CD4-positive, alpha-beta T cell treated with Interferon alpha-2 for 1 hour (primary cell): ENCODE data around the gene SMIM35.
A peak's percentile ranks its signal among the peaks of the same experiment; 100 is the strongest.

Experiments
- DNase-seq, 2 donors: peaks; one replicate each; pipeline ENCODE4 v3.0.0-alpha.2; 2020 to 2022

SMIM35 gene

DNA sequence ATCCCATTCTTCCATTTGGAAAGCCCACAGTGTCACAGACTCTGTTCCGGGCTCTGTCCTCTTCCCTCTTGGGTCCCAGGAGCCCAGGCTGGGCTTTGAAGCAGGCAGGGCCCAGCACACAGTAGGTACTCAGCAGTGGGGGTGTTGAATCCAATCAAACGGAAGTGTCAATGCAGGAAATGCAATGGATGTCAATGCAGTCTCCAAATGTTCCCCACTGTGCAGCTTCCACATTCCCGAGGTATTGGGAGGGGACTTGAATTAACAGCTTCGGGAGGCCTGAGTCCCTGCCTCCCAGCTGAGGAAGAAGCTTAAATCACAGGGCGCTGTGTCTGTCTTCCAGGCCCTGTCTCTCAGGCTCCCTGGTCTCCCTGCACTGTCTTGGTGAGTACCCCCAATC, 21.8 kb upstream of the SMIM35 start:
- no peak for DNase-seq

DNA sequence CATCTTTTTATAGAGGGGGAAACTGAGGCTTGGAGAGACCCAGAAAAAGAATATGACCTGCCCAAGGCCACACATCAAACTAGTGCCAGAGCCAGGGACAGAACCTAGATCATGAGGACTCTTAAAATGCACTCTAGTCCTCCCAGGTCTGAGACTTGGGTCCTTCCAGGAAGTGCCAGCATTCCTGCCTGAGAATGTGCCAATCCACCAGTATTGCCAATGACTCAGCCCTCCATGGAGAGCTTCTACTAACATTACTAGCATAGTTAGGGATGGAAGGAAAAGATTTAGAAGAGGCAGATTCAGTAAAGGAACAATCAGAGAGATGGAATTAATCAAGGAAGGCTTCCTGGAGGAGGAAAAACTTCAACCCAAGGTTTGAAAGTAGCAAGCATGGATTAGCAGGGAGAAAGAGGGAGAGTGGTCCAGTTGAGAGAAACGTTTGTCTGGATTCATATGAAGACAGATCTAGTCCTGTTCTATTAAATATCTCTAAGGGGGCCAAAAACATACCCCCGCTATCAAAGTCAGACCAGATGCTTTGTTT, 20.1 kb upstream of the SMIM35 start:
- DNase-seq = no peak

DNA sequence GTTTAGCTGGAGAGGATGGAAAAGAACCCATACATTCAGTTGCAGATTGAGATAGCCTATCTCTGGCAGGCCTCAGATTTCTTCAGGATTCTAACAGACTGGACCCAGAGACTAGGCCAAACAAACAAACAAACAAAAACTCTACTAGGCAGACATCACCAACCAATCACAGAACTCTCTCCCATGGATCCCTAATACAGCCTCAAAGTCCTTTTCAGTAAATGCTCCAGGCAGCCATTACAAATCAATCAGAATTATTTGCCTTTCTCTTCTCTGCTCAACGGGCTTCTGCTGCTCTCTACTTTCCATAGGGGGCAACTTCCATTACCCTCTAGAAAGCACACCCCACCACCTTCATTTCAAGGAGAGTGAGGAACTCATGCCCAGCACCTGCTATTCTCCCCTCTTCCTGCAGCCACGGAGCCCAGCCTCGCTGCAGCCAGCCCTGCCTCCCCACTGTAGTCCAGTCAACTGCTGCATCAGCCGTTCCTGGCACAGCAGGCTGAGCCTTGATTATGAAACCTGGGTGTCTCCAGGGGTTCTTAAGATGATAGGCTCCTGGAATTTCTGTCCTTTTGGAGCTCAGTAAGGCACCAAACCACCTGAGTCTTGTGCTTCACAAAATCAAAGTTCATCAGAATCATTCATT, 19.0 kb upstream of the SMIM35 start:
- no peak for DNase-seq

DNA sequence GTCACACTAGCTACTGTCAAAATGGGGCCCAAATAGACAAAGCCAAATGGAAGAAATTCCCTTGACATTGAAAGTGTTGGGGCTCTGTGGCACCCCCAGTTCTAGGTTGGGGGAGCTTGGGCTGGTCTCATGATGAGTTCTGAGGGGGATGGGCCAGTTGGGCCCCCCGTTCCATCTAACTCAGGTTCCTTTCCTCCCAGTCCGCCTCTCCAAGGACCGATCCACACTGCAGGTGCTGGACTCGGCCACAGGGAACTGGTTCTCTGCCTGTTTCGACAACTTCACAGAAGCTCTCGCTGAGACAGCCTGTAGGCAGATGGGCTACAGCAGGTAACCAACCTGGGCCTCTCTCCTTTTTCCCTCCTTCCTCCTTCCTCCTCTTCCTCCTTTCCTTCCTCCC, 17.7 kb upstream of the SMIM35 start:
- DNase-seq = no peak

DNA sequence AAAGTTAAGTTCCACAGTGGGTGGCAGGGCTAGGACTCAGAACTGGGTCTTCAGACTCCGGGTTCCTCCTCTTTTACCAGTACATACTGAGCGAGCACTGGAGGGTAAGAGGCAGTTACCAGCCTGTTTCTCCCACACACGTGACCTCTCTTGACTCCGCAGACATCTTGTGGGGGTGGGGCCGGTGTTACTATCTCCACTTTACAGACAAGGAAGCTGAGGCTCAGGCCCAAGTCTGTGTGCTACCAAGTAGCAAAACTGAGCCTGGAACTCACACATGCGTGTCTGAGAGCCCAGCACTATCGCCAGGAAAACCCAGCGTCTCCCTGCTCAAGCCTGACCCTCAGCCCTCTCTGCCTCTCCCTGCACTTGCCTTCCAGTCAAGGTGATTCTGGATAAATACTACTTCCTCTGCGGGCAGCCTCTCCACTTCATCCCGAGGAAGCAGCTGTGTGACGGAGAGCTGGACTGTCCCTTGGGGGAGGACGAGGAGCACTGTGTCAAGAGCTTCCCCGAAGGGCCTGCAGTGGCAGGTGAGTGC, 16.0 kb upstream of the SMIM35 start:
- DNase-seq = no peak

DNA sequence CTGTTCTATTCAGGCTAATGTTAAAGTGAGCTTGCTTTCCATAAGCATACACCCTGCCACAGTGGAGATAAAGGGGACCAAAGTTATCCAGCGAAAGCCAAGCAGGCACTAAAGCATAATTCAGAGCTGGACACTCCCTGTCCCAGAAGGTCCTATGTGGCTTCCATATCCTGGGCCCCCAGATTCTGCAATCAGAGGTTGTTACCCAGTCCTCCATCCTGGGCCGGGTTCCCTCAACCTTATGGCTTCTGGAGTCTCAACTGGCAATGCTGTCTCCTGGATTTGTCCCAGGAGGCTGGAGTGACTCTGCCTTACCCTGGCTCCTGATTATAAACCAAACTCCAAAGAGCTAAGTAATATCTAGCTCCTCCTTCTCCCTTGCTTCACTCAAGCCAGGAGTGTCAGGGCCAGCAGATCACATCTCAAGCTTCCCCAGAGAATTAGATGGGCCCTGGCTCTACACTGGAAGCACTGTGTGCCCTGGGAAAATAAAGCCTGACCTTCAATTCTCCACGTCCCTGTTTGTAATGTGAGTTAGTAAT, 14.0 kb upstream of the SMIM35 start:
- no peak for DNase-seq

DNA sequence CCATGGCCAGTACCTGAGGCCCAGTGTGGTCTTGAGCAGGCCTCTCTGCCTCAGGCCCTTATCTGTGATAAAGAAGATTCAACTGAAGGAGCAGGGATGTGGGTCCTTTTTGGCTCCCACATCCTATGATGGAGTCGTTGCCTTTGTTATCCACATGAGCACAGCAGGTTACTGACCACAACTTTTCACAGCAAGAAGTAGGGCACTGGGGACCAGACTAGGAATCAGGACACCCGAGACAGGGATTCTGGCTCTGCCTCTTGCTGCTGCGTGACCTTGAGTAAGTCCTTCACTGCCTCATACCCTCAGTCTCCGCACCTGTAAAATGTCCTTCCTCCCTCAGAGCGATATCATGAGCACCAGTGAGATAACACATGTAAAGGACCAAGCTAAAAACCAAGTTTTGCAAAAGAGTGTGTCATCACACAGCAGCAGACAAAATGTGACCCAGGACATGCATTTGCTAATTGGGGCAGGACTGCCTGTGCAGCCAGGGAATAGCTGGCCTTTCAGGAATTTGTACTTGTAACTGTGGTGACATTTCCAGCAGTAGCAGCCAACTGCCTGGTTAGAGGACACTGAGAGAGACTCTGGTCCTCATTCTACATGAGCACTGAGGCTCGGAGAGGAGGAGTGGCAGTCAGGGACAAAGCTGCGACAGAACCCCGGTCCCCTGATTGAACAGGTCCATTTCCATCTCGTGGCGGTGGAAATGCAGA, 13.2 kb upstream of the SMIM35 start:
- DNase-seq = no peak

DNA sequence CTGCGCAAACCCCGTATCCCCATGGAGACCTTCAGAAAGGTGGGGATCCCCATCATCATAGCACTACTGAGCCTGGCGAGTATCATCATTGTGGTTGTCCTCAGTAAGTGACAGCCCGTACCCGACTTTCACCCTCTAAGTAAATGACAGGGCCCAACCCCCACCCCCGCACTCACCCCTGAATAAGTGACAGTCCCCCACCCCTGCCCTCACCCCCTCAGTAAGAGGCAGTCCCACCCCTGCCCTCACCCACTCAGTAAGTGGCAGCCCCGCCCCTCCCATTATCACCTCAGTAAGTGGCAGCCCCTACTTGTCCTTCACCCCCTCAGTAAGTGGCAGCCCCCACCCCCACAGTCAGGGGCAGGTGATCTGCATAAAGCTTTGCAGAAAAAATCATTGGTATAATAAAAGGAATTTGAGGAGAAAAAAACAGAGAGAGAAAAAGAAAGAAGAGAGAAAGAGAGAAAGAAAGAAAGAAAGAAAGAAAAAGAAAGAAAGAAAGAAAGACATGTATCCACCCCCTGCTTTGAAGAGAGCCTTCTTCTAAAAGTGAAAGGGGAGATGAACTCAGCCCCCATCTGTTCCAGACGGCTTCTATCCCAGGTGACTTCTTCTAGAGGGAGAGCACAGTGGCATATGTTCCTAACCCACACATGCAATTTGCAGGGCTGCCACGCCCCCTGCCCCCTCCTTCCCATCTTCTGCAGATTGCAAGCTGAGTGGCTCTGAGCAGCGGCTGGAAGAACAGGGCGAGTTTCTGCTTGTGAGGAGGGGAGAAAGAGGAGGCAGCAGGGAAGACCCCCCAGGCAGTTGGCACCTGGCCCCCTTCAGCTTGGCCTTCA, 12.5 kb upstream of the SMIM35 start:
- no peak for DNase-seq

- DNase-seq = no peak
Observed at GRCh38 chr11:118095967-118096367, 9.2 kb upstream of the SMIM35 start.

DNA sequence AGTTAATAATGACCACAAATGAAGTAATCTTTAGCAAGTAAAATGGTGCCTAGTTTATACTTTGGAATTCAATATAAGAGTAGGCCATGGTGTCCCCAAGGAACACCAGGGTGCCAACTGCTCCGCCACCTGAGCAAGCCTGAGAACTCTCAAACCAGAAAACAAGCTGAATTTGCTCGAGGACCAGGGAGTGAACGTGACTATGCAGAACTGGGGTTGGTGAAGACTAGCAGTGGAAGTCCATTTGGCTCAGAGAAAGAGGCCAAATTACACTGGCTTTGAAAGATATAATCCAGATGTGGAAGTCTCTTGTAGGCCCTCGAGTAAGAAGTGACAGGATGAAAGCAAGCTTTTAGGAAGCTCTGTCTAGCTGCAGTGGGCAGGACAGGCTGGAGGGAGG, 8.7 kb upstream of the SMIM35 start:
- no peak for DNase-seq

DNA sequence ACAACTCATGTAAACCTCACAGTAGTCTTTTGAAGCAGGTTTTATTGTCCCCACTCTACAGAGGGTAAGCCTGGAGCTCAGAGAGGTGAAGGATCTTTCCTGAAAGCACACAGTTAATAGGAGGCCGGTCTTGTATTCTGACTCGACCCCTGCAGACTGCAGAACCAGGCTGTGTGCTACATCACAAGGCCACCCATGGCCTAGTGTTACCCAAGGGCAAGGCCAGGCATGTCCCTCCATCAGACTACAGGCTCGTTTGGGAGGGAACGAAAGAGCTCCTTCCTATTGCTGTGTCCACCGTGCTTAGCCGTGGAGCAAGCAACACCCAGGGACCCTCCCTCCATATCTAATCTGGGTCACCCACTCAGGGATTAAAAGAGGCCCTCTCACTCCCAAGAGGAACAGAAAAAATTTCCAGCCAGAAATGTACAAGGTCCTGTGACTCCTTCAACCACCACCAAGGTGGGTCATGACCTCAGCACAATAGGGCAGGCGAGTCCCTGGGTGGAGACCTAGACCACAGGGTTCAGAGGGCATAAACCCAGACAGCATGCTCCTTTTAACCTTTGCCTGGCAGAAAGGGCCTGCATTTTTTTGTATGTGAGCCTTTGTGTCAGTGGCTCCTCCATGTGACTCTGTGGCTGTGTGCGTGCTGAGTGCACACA, 6.3 kb upstream of the SMIM35 start:
- DNase-seq = no peak

DNA sequence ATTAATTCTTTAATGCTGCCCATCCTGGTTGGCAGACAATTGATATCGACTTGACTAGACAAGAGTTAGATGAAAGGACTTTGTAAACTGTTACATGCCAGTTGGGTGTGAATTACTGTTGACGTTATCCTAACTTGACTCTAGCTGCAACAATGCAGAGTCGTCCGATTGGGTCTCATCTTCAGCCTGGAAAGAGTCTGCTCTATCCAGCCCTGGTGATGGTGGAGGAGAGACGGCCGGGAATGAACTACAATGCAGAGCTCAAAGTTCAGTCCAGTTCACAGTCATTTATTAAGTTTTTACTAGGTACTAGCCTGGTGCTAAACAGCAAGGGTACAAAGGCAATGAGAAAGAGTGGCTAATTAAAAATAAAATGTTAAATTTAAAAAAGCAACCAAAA, 4.9 kb upstream of the SMIM35 start:
- no peak for DNase-seq

DNA sequence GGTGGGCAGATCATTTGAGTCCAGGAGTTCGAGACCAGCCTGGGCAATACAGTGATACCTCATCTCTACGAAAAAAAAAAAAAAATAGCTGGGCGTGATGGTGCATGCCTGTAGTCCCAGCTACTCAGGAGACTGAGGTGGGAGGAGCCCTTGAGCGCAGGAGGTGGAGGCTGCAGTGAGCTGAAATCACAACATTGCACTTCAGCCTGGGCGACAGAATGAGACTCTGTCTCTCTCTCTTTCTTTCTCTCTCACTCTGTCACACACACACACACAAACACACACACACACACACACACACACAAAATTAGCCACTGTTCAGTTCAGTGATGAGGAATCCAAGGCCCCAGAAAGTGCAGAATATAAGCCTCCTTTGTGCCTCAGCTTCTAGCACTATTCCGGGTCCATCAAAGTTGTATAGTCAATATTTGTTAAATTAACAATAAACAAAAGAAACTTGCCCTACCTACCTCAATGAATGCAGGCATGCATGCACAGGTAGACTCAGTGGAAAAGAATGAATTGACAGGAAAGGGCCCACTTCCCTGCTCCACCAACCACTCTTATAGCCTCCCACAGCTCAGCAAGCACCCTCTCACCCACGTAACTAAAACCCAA, 3.9 kb upstream of the SMIM35 start:
- no peak for DNase-seq

DNA sequence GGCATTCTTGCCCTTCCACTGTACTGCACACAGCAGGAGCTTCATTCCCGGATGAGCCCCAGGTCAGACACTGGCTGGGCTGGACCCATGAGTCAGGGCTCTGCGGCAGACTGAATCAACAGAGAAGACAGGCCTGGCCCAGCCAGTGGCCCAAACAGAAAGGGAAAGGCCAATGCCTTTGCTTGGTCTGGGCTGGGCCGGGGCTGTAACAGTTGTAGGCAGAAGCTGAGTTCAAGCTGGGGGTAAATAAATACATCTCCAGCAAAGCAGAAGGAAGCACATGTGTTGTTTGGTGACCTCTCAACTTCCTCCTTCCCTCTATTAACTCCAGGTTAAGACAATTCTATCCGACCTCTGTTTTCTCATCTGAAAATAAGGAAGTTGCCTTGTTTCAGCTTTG, 1.8 kb upstream of the SMIM35 start:
- DNase-seq = peak; percentile 8 to 62

DNA sequence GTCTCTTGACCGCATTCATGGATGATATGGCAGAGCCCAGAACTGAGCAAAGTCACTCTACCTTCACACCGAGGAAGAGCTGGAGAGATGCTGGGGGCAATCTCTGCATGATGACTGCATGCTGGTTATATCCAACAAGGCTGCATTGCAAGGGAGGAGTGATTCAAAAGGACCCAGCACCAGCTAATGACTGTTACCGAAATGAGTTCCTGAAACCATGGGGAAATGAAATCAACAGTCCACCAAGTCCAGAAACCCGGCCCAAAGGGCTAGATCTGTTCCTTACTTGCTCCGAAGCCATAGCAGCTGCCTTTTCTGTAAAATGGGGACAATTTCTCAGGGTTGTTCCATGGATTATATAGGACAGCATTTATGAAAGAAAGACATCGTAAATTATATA, 1.2 kb upstream of the SMIM35 start:
- DNase-seq = no peak

DNA sequence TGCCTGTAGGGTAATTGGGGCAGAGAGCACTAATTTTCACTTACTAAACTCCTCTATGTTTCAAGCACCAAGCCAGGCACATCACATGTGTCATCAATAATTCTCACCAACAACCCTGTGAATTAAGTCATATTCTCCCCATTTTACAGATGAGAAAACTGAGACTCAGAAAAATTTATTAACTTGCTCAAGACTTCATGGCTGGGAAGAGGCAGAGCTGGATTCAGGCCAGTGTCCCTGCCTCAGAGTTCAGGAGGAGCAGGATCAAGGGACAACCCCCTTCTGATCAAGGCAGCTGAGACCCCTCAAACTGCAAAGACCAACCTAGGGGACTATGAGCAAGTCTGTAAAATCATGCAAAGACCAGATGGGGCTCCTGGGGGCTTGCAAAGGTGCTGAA, 2.1 kb downstream of the SMIM35 start:
- DNase-seq = no peak

GRCh38 chr11:118084247-118084646, 2.5 kb downstream of the SMIM35 start:
- no peak for DNase-seq

DNA sequence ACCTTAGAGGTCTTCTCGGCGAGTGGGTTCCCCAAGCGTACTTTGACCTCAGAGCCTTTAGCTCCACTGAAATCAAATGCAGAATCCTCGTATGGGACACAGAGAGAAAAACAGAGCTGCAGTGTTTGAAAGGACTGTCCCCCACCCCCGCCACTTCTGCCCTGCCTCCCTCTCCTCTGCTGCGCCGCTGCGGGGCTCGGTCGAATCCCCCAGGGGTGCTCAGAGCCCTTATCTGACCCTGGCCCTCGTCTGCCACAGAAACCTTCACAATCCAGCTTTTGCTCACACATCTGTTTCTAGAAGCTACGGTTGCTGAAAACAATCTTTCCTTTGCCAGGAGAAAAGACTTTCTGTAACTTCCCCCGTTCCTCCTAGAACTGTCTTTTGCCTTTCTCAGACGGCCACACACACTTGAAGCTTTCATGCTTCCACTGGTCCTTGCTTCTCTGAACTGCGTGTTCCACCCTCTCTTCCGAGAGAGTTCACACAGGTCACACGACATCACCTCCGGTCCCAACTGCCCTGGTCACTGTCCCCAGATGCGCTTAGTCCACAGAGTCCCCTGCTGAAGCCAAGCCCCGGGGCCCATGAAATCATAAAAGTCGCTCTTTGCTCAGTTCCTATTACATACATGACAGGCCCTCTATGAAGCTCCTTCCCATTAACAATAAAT, 3.7 kb downstream of the SMIM35 start:
- DNase-seq = no peak

GRCh38 chr11:118081241-118081958, 5.4 kb downstream of the SMIM35 start:
- DNase-seq = peak in 1 of 2 donors; percentile 47

- no peak for DNase-seq
Observed at GRCh38 chr11:118080296-118080695, 6.5 kb downstream of the SMIM35 start.

DNA sequence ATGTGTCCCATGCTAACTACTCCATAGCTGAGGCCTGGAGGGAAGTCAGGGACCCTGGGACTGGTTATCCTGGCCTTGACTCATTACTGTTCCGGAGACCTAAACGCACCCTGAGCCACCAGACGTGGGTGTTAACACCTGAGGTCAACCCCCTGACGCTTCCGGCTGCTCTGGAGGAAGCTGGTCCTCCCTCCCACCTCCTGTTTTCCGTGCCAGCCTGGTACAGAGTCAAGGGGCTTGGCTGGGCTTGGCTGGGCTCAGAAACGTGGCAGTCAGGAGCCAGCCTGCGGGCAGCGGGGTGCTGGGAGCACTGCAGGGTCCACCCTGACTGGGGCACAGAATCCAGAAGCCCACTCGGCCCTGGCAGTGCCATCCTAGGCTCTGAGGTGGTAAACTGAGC, 7.3 kb downstream of the SMIM35 start:
- peak in 1 of 2 donors; percentile 23 for DNase-seq
